MM.1S (cell line): ENCODE results near the gene DNAJC15.
"Not testable (repeated sequence)": the region's sequence is repeated elsewhere in the genome, so short reads cannot be mapped to it uniquely, and the experiment has no call there.

Source experiments
- DNase-seq: peaks from one replicate; pipeline ENCODE4 v3.0.0-alpha.2; 2015
- H2AFZ ChIP-seq: fragments of 300-600 bp; sonication (generic); 2 replicates; pipeline ENCODE4 v1.6.0; 2016; ENCODE audit warnings: antibody characterized with exemption, low read length
- H3F3A ChIP-seq: fragments of 300-600 bp; sonication (generic); 2 replicates; pipeline ENCODE4 v1.6.1; 2016; ENCODE audit warnings: mild to moderate bottlenecking, antibody characterized with exemption, low read length, moderate library complexity, mixed read lengths; ENCODE audit not compliant: insufficient read depth
- H3K27ac ChIP-seq: fragments of 300-600 bp; sonication (generic); 2 replicates; pipeline ENCODE4 v1.5.1; 2016; ENCODE audit warnings: mild to moderate bottlenecking, low read length
- H3K27me3 ChIP-seq: fragments of 300-600 bp; sonication (generic); replicated peaks from 2 replicates; pipeline ENCODE4 v1.6.0; 2016; ENCODE audit warnings: low read length; ENCODE audit not compliant: insufficient read depth
- H3K36me3 ChIP-seq: fragments of 300-600 bp; sonication (generic); replicated peaks from 2 replicates; pipeline ENCODE4 v1.6.1; 2016; ENCODE audit warnings: mild to moderate bottlenecking, low read length, mixed read lengths; ENCODE audit not compliant: insufficient read depth
- H3K4me1 ChIP-seq: fragments of 300-600 bp; sonication (generic); 2 replicates; pipeline ENCODE4 v1.6.1; 2016; ENCODE audit warnings: low read length, mixed read lengths
- H3K4me2 ChIP-seq: fragments of 300-600 bp; sonication (generic); 2 replicates; pipeline ENCODE4 v1.6.0; 2016; ENCODE audit warnings: low read depth, low read length
- H3K4me3 ChIP-seq: fragments of 300-600 bp; sonication (generic); 2 replicates; pipeline ENCODE4 v1.5.1; 2016; ENCODE audit warnings: low read length, mixed read lengths
- H3K79me2 ChIP-seq: fragments of 300-600 bp; sonication (generic); 2 replicates; pipeline ENCODE4 v1.6.1; 2016; ENCODE audit warnings: mixed run types, low read length, mixed read lengths
- H3K9ac ChIP-seq: fragments of 300-600 bp; sonication (generic); 2 replicates; pipeline ENCODE4 v1.6.1; 2016; ENCODE audit warnings: low read length, mixed read lengths
- H3K9me2 ChIP-seq: fragments of 300-600 bp; sonication (generic); replicated peaks from 2 replicates; pipeline ENCODE4 v1.6.1; 2016; ENCODE audit warnings: mild to moderate bottlenecking, low read length, mixed read lengths; ENCODE audit not compliant: insufficient read depth
- H3K9me3 ChIP-seq: fragments of 300-600 bp; sonication (generic); replicated peaks from 2 replicates; pipeline ENCODE4 v1.6.1; 2016; ENCODE audit warnings: mild to moderate bottlenecking, low read length, mixed read lengths; ENCODE audit not compliant: insufficient read depth
- H4K20me1 ChIP-seq: fragments of 300-600 bp; sonication (generic); 2 replicates; pipeline ENCODE4 v1.6.1; 2016; ENCODE audit warnings: mild to moderate bottlenecking, low read length, moderate library complexity, mixed read lengths; ENCODE audit not compliant: insufficient read depth
- EZH2 ChIP-seq: fragments of 300-600 bp; sonication (generic); optimal IDR thresholded peaks from 2 replicates; pipeline ENCODE3; 2017; ENCODE audit warnings: low read depth, mild to moderate bottlenecking, antibody characterized with exemption, low read length, mixed read lengths
- EZH2phosphoT487 ChIP-seq: fragments of 300-600 bp; sonication (generic); IDR thresholded peaks from 2 replicates; pipeline ENCODE4 v1.6.1; 2018; ENCODE audit warnings: antibody characterized with exemption, low read length
- TF ChIP-seq, protein P1 (sequence below): fragments of 300-600 bp; sonication (generic); IDR thresholded peaks from 2 replicates; pipeline ENCODE4 v1.5.1; 2016; ENCODE audit warnings: antibody characterized with exemption, low read length, mixed read lengths

The DNAJC15 gene

DNA sequence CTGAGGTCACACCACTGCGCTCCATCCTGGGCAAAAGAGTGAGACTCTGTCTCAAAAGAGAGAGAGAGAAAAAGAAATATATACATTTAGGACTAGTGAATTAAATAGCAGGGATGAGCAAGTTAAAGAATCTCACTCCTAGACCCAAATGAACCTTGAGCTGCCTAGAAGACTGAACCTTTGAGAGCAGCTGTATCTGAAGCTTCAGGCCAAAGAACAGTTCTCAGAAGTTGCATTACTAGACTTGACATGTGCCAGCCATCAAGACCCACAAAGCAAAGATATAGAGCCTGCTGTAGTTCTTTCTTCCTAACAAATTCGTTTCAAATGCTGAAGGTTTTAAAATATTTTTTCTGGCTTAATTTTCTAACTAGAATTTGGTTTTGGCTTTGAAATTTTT lies 16.6 kb downstream of the DNAJC15 start:
- Histone ChIP-seq H3F3A (peaks cover 5% of the 10 kb centered on the region), H3K4me3 (no peak overlapping the region), H3K4me1 (peaks cover 20% of the 10 kb centered on the region), H3K27me3 (no peaks in the 10 kb centered on the region), H3K36me3 (no peaks in the 10 kb centered on the region), H4K20me1 (no peaks in the 10 kb centered on the region), H3K9ac (no peak overlapping the region), H3K9me3 (no peaks in the 10 kb centered on the region), H2AFZ (no peak overlapping the region), H3K4me2 (no peak overlapping the region), H3K27ac (no peak overlapping the region), H3K9me2 (no peaks in the 10 kb centered on the region), H3K79me2 (peaks cover 47% of the 10 kb centered on the region)
- TF ChIP-seq EZH2 (no peak), EZH2phosphoT487 (no peak)
- TF ChIP-seq, protein P1, sequence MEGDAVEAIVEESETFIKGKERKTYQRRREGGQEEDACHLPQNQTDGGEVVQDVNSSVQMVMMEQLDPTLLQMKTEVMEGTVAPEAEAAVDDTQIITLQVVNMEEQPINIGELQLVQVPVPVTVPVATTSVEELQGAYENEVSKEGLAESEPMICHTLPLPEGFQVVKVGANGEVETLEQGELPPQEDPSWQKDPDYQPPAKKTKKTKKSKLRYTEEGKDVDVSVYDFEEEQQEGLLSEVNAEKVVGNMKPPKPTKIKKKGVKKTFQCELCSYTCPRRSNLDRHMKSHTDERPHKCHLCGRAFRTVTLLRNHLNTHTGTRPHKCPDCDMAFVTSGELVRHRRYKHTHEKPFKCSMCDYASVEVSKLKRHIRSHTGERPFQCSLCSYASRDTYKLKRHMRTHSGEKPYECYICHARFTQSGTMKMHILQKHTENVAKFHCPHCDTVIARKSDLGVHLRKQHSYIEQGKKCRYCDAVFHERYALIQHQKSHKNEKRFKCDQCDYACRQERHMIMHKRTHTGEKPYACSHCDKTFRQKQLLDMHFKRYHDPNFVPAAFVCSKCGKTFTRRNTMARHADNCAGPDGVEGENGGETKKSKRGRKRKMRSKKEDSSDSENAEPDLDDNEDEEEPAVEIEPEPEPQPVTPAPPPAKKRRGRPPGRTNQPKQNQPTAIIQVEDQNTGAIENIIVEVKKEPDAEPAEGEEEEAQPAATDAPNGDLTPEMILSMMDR: no peak
- DNase-seq: no peak

DNA sequence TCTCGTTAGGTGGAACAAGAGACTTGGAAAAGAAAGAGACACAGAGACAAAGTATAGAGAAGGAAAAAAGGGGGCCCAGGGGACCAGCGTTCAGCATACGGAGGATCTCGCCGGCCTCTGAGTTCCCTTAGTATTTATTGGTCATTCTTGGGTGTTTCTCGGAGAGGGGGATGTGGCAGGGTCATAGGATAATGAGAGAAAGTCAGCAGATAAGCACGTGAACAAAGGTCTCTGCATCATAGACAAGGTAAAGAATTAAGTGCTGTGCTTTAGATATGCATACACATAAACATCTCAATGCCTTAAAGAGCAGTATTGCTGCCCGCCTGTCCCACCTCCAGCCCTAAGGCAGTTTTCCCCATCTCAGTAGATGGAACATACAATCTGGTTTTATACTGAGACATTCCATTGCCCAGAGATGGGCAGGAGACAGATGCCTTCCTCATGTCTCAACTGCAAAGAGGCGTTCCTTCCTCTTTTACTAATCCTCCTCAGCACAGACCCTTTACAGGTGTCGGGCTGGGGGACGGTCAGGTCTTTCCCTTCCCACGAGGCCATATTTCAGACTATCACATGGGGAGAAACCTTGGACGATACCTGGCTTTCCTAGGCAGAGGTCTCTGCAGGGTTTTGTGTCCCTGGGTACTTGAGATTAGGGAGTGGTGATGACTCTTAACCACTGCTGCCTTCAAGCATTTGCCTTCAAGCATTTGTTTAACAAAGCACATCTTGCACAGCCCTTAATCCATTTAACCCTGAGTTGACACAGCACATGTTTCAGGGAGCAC lies 17.4 kb downstream of the DNAJC15 start:
- not testable (repeated sequence) for H3K27ac ChIP-seq, DNase-seq, H3K9me3 ChIP-seq, H3K4me2 ChIP-seq, H3K9me2 ChIP-seq, H3K9ac ChIP-seq, H4K20me1 ChIP-seq, H3K27me3 ChIP-seq, H3K36me3 ChIP-seq, H3F3A ChIP-seq, H2AFZ ChIP-seq, H3K4me3 ChIP-seq
- H3K4me1 ChIP-seq: peaks cover 22% of the 10 kb centered on the region
- H3K79me2 ChIP-seq: peaks cover 44% of the 10 kb centered on the region

DNA sequence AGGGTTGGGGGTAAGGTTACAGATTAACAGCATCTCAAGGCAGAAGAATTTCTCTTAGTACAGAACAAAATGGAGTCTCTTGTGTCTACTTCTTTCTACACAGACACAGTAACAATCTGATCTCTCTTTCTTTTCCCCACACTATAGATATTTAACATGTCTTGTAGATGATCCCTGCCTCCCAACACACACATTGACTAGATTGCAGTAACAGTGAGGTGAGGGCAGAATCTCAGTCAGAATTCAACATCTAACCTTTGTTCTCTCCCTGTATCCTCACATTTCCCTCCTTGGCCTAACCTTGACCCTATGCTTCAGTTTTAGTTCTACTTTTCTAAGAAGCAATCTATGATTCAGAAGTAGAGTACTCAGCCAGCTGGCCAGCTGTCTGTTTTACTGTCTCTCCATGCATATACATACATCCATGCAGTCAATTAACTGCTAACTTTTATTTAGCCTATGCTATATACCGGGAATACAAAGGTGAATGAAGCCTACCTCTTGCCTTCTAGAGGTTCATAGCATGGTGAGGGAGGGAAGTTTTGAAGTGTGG lies 18.1 kb downstream of the DNAJC15 start:
- no peaks in the 10 kb centered on the region for H3K9me2 ChIP-seq
- TF ChIP-seq EZH2phosphoT487 (no peak), EZH2 (no peak)
- TF ChIP-seq, protein P1: no peak
- H3K79me2 ChIP-seq: peaks cover 45% of the 10 kb centered on the region

DNA sequence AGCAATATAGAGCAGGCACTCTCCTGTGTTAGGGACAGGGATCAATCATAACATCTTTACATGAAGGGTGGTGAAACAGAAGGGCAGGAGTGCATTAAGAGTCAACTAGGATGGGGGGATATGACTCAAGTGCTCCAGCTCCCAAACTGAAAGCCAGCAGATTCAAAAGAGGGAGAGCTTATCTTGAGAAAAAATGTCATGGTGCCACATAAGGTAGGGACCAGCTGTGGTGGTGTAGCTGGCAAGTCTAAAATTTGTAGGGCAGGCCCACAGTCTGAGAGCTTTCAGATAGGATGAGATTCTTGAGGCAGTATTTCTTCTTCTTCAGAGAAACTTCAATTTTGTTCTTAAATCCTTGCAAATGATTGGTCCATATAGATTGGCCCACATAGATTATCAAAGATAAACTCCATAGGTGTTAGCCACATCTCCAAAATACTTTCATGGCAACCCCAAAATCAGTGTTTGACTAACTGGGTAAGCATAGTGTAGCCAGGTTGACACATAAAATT lies 19.1 kb downstream of the DNAJC15 start:
- Histone ChIP-seq H3K27me3 (no peaks in the 10 kb centered on the region), H3F3A (peaks cover 10% of the 10 kb centered on the region), H3K36me3 (no peaks in the 10 kb centered on the region), H3K4me3 (no peak overlapping the region), H3K4me1 (peaks cover 25% of the 10 kb centered on the region), H4K20me1 (no peaks in the 10 kb centered on the region), H3K27ac (no peak overlapping the region), H3K9ac (no peak overlapping the region), H3K4me2 (no peak overlapping the region), H3K9me2 (no peaks in the 10 kb centered on the region), H3K9me3 (no peaks in the 10 kb centered on the region), H2AFZ (no peak overlapping the region), H3K79me2 (peaks cover 47% of the 10 kb centered on the region)
- DNase-seq: no peak
- TF ChIP-seq EZH2 (no peak), EZH2phosphoT487 (no peak)
- TF ChIP-seq, protein P1: no peak

More for the DNA sequence above, 18.1 kb downstream of the DNAJC15 start:
- Histone ChIP-seq H4K20me1 (no peaks in the 10 kb centered on the region), H3K9me3 (no peaks in the 10 kb centered on the region), H3K27me3 (no peaks in the 10 kb centered on the region), H3K4me1 (peaks cover 25% of the 10 kb centered on the region), H2AFZ (no peak overlapping the region), H3K27ac (no peak overlapping the region), H3K4me2 (no peak overlapping the region), H3F3A (peaks cover 10% of the 10 kb centered on the region), H3K4me3 (no peak overlapping the region), H3K9ac (no peak overlapping the region), H3K36me3 (no peaks in the 10 kb centered on the region)
- no peak for DNase-seq
